BJ (cell line): ENCODE measurements around the gene KCNJ11. TPM values are rescaled to one million over a fixed set of nuclear protein-coding genes. Genes with fewer than 3 reads are reported as not detected.

Experiments
- CTCF ChIA-PET: fragments of 350-600 bp; formaldehyde crosslinking; extraction: SDS; loops from one replicate; lab custom pipeline; 2021; ENCODE audit warnings: antibody characterized with exemption, inconsistent platforms; lab: Yijun Ruan, JAX
- POLR2A ChIA-PET: fragments of 300-600 bp; sonication (Branson Sonifier 250); formaldehyde crosslinking; extraction: SDS; loops from one replicate; lab custom pipeline; 2021; ENCODE audit warnings: antibody characterized with exemption; lab: Charles Lee
- DNase-seq: peaks from one replicate; pipeline ENCODE4 v3.0.0-alpha.2; 2011; ENCODE audit warnings: low read depth
- H3K27me3 ChIP-seq: 2 replicates; pipeline ENCODE4 v1.6.0; 2011; ENCODE audit warnings: low read length; ENCODE audit not compliant: control insufficient read depth, insufficient read depth
- H3K36me3 ChIP-seq: 2 replicates; pipeline ENCODE4 v1.5.1; 2011; ENCODE audit warnings: low read length; ENCODE audit not compliant: control insufficient read depth, insufficient read depth
- H3K4me3 ChIP-seq: 2 replicates; pipeline ENCODE4 v1.5.1; 2011; ENCODE audit warnings: low read depth, mild to moderate bottlenecking, control low read depth, low read length
- CTCF ChIP-seq: IDR thresholded peaks from 2 replicates; pipeline ENCODE4 v1.5.1; 2011; ENCODE audit warnings: low read depth, mild to moderate bottlenecking, control low read depth, inconsistent platforms, low read length, moderate library complexity; ENCODE audit not compliant: insufficient read depth
- polyA plus RNA-seq: library from polyadenylated mRNA; depleted of rRNA; stranded (reverse); fragments of >200 nt; gene quantifications from 2 replicates; pipeline ENCODE4 v1.2.3, GENCODE V29; 2011

Gene KCNJ11
- polyA plus RNA-seq, 1 experiment, result not detected

GRCh38 chr11:17369094-17369493, 19.4 kb downstream of the KCNJ11 start:
- DNase-seq, result no peak
- ChIA-PET POLR2A (no interaction called here), CTCF (interaction anchor here (1.0 to 3.0 kb wide), 2 partner anchors 14 to 15 kb away, joined by 6 to 16 read pairs; no protein-coding TSS in a partner anchor)
- no peak overlapping the region for H3K4me3 ChIP-seq
- no peaks in the 10 kb centered on the region for H3K27me3 ChIP-seq
- no peak for TF ChIP-seq CTCF
- H3K36me3 ChIP-seq, result peaks cover 12% of the 10 kb centered on the region

- Histone ChIP-seq H3K36me3 (peaks cover 12% of the 10 kb centered on the region), H3K27me3 (no peaks in the 10 kb centered on the region), H3K4me3 (no peak overlapping the region)
- ChIA-PET CTCF (interaction anchor here (3.0 kb wide), 1 partner anchor 15 kb away, joined by 16 read pairs; no protein-coding TSS in a partner anchor), POLR2A (no interaction called here)
- no peak for DNase-seq
- TF ChIP-seq CTCF, result no peak
These were observed 19.9 kb downstream of the KCNJ11 start for GRCh38 chr11:17368551-17368950.

- ChIA-PET POLR2A (no interaction called here), CTCF (interaction anchor here (0.6 to 5.1 kb wide), 8 partner anchors 8 to 137 kb away, joined by 3 to 43 read pairs (median 3); no protein-coding TSS in a partner anchor)
- TF ChIP-seq CTCF, result no peak
These were observed 22.0 kb downstream of the KCNJ11 start for GRCh38 chr11:17366495-17366894.

GRCh38 chr11:17354601-17354991, 33.9 kb downstream of the KCNJ11 start:
- POLR2A ChIA-PET, result interaction anchor here (0.6 kb wide), 1 partner anchor 175 kb away, joined by 5 read pairs; no protein-coding TSS in a partner anchor
- no peaks in the 10 kb centered on the region for H3K36me3 ChIP-seq
- DNase-seq, result peak; percentile 19
- CTCF ChIA-PET, result interaction anchor here (0.6 to 3.5 kb wide), 13 partner anchors 10 to 163 kb away, joined by 3 to 42 read pairs (median 8); partner anchors contain the start of gene KCNJ11
- H3K27me3 ChIP-seq, result no peaks in the 10 kb centered on the region
- H3K4me3 ChIP-seq, result no peak overlapping the region
- TF ChIP-seq CTCF, result peak; percentile 67

More at GRCh38 chr11:17366495-17366894, 22.0 kb downstream of the KCNJ11 start:
- no peaks in the 10 kb centered on the region for H3K27me3 ChIP-seq
- peaks cover 6% of the 10 kb centered on the region for H3K36me3 ChIP-seq
- H3K4me3 ChIP-seq, result no peak overlapping the region
- DNase-seq, result no peak

GRCh38 chr11:17353821-17354600, 34.4 kb downstream of the KCNJ11 start:
- TF ChIP-seq CTCF, result no peak
- ChIA-PET CTCF (interaction anchor here (0.5 to 3.5 kb wide), 25 partner anchors 9 to 510 kb away, joined by 3 to 42 read pairs (median 4); partner anchors contain the start of gene KCNJ11), POLR2A (interaction anchor here (0.6 kb wide), 2 partner anchors 14 to 174 kb away, joined by 3 to 5 read pairs; no protein-coding TSS in a partner anchor)
- Histone ChIP-seq H3K27me3 (no peaks in the 10 kb centered on the region), H3K4me3 (peak overlapping the region; percentile 53), H3K36me3 (no peaks in the 10 kb centered on the region)
- DNase-seq, result no peak
